Mononuclear cell (primary cell): ENCODE measurements around the gene HTR2B. TPM values are rescaled to one million over a fixed set of nuclear protein-coding genes. Genes with fewer than 3 reads are reported as not detected.
"Not testable (repeated sequence)": the region's sequence is repeated elsewhere in the genome, so short reads cannot be mapped to it uniquely, and the experiment has no call there.

Experiments used
- H3K27me3 ChIP-seq: 2 replicates; pipeline ENCODE4 v1.6.0; 2011; ENCODE audit warnings: low read length, control low read depth; ENCODE audit not compliant: insufficient read depth
- H3K4me1 ChIP-seq: 2 replicates; pipeline ENCODE4 v1.5.1; 2011; ENCODE audit warnings: mild to moderate bottlenecking, low read length, control low read depth; ENCODE audit not compliant: insufficient read depth
- H3K4me3 ChIP-seq: 2 replicates; pipeline ENCODE4 v1.5.1; 2011; ENCODE audit warnings: mild to moderate bottlenecking, low read length, moderate library complexity
- H3K9me3 ChIP-seq: 2 replicates; pipeline ENCODE4 v1.5.1; 2011; ENCODE audit warnings: low read depth, mild to moderate bottlenecking, control low read depth, low read length
- total RNA-seq: library from RNA; depleted of rRNA; stranded (reverse); fragments of >200 nt; gene quantifications from one replicate; pipeline ENCODE4 v1.2.3, GENCODE V29; 2012

The HTR2B gene
- total RNA-seq, 1 donor, result not detected

DNA sequence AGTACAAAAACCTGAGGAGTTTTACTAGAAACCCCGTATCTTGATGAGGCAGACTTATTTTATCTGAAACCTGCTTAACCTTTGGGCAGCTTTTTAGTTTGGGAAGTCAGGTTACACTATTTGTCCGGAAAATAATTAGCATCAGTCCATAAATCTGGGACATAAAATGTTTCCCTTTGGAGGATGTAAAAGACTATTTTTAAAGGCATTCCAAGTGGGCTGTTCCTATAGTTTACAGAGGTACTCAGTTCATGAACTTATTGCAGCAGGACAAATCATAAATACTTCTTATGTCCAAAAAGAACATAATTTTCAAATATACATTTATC is 6.3 kb downstream of the HTR2B start:
- Histone ChIP-seq H3K27me3 (no peaks in the 10 kb centered on the region), H3K4me3 (no peak overlapping the region), H3K9me3 (no peaks in the 10 kb centered on the region), H3K4me1 (peaks cover 4% of the 10 kb centered on the region)

- Histone ChIP-seq H3K27me3 (no peaks in the 10 kb centered on the region), H3K4me1 (no peaks in the 10 kb centered on the region), H3K4me3 (no peak overlapping the region), H3K9me3 (no peaks in the 10 kb centered on the region)
Measured at GRCh38 chr2:231117922-231118613, 6.8 kb downstream of the HTR2B start.

GRCh38 chr2:231117148-231117547 is 7.7 kb downstream of the HTR2B start:
- Histone ChIP-seq H3K4me3 (no peak overlapping the region), H3K27me3 (no peaks in the 10 kb centered on the region), H3K4me1 (no peaks in the 10 kb centered on the region)

GRCh38 chr2:231115651-231116050 is 9.2 kb downstream of the HTR2B start:
- Histone ChIP-seq H3K4me1 (no peaks in the 10 kb centered on the region), H3K27me3 (no peaks in the 10 kb centered on the region), H3K4me3 (no peak overlapping the region), H3K9me3 (no peaks in the 10 kb centered on the region)

More at GRCh38 chr2:231117148-231117547, 7.7 kb downstream of the HTR2B start:
- no peaks in the 10 kb centered on the region for H3K9me3 ChIP-seq

DNA sequence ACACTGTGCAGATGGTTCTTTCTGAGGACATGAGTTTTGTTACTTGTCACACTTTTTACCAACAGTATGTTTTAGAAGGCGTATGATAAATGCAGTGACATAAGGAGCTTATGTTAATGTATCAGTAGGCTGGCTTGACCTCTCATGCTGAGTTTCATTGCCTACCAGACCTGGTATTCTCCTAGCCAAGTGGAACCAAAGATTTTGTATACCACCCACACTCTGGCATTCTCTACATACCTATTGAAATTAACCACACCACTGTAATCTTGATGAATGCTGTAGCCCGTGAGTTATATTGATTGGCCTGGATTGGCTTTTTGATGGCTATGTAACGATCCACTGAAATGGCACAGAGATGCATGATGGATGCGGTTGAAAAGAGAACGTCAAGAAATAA is 11.4 kb downstream of the HTR2B start:
- H3K27me3 ChIP-seq, result no peaks in the 10 kb centered on the region
- H3K9me3 ChIP-seq, result no peaks in the 10 kb centered on the region
- H3K4me1 ChIP-seq, result no peaks in the 10 kb centered on the region
- no peak overlapping the region for H3K4me3 ChIP-seq

DNA sequence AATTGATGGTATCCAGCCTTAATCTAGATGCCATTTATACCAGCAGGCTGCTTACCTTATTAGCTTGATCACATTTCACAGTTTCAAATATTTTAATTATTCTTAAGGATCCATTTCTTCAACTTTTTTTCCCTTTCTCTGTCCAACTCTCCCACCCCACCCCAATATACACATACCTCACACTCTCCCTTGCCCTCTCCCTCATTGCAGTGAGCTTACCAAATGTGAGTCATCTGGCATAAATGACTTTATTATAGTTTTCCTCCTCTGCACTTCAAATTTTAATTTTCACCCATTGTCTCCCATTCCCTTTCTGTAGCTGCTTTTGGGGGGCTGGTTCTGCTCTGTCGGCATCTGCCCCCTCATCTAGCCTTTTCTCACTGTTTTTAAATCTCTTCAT is 12.9 kb downstream of the HTR2B start:
- H3K9me3 ChIP-seq, result no peaks in the 10 kb centered on the region
- no peaks in the 10 kb centered on the region for H3K27me3 ChIP-seq

GRCh38 chr2:231110551-231110950 is 14.3 kb downstream of the HTR2B start:
- Histone ChIP-seq H3K4me3 (no peak overlapping the region), H3K9me3 (no peaks in the 10 kb centered on the region), H3K27me3 (no peaks in the 10 kb centered on the region), H3K4me1 (no peaks in the 10 kb centered on the region)

More for the DNA sequence above, 12.9 kb downstream of the HTR2B start:
- H3K4me3 ChIP-seq, result no peak overlapping the region
- no peaks in the 10 kb centered on the region for H3K4me1 ChIP-seq

DNA sequence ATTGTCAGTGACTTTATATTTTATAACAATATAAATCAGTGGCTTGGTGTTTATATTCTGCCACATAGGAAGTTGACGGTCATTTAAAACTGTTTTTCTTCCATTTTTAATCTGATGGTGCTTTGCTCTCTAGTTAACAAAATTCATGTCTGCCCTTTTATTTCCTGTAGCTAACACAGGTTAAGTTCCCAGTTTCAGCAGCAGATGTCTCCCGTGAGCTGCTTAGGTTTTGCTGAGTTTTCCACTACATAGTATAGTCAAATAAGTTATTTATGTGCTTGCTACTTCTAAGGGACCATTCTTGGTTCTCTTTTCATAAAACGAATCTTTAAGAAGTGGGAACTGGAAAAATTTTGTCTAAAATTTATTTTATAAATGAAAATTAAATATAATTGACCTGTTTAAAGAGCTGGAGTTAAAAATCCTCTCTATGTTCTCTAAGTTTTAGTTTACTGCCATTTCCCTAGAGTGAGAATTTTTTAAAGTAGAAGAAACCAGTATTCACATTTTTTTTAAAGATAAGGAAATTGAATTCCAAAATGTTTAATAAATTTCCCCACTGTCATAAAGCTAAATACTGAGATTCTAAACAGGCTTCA is 20.6 kb downstream of the HTR2B start:
- Histone ChIP-seq H3K4me3 (no peak overlapping the region), H3K4me1 (no peaks in the 10 kb centered on the region), H3K27me3 (no peaks in the 10 kb centered on the region), H3K9me3 (peaks cover 4% of the 10 kb centered on the region)

- Histone ChIP-seq H3K4me3 (no peak overlapping the region), H3K9me3 (peaks cover 7% of the 10 kb centered on the region), H3K4me1 (no peaks in the 10 kb centered on the region), H3K27me3 (no peaks in the 10 kb centered on the region)
Measured at GRCh38 chr2:231102772-231103171, 22.1 kb downstream of the HTR2B start.

- H3K4me3 ChIP-seq, result no peak overlapping the region
Measured at GRCh38 chr2:231100990-231101389, 23.9 kb downstream of the HTR2B start.

DNA sequence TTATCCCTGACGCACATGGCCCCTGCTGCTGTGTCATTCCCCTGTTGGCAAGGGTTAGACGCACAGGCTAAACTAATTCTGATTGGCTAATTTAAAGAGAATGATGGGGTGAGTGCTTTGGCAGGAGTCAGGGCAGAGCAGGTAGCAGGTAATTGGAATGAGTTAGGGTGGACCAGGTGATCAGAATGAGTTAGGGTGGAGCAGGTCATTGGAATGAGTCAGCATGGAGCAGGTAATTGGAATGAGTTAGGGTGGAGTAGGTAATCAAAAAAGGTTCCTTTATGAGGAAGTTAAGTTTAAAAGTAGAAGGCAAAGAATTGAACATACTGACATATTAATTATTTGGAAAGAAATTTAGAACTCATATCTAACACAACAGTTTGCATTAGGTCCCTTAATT is 24.5 kb downstream of the HTR2B start:
- not testable (repeated sequence) for H3K27me3 ChIP-seq, H3K9me3 ChIP-seq, H3K4me1 ChIP-seq, H3K4me3 ChIP-seq

More at GRCh38 chr2:231100990-231101389, 23.9 kb downstream of the HTR2B start:
- H3K9me3 ChIP-seq, result peaks cover 7% of the 10 kb centered on the region
- H3K4me1 ChIP-seq, result no peaks in the 10 kb centered on the region
- H3K27me3 ChIP-seq, result no peaks in the 10 kb centered on the region

DNA sequence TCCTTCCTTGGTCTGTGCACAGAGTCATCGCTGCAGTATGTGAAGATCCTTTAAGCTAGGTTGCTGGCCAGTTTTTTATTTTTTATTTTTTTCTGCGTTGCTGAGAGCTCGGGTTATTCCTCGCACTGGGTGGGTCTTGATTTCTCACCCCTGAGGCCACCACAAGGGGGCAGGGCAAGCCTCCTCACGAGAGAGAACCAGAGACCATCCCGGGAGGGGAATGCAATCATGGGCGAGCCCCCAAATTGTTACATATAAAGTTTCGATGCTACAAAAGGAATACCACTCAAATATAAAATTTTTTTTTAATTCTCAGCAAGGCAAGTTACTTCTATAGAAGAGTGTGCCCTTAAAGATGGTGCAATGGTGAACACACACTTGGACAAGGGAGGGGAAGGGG is 24.9 kb downstream of the HTR2B start:
- Histone ChIP-seq H3K9me3 (peaks cover 7% of the 10 kb centered on the region), H3K4me3 (no peak overlapping the region), H3K27me3 (no peaks in the 10 kb centered on the region), H3K4me1 (no peaks in the 10 kb centered on the region)

DNA sequence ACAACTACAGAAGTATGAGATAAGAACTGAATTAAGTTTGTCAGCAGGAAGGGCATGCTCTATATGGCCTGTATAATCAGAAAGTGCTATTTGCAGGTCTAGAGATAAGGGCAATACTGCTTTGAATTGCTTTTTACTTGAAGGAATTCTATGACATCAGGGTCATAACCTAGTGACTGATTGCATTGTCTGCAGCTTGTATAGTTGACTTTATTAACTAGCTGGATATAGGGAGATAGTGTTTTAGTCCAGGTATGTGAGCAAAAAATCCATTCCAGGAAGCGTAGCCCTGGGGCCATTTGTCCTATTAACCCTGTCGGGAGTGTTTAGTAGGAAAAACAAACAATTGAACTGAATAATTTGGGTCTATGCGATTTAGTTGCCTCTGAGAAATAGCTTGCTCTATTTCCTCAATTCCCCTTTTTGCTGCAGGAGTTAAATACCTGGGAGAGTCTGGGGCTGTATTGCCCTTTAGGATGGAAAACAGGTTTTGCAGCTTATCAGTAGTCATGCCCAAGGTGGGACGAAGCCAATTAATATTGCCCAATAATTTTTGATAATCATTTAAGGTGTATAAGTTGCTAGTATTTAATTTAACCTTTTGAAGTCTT is 30.0 kb downstream of the HTR2B start:
- Histone ChIP-seq H3K4me3 (no peak overlapping the region), H3K9me3 (peaks cover 7% of the 10 kb centered on the region), H3K27me3 (no peaks in the 10 kb centered on the region), H3K4me1 (no peaks in the 10 kb centered on the region)

DNA sequence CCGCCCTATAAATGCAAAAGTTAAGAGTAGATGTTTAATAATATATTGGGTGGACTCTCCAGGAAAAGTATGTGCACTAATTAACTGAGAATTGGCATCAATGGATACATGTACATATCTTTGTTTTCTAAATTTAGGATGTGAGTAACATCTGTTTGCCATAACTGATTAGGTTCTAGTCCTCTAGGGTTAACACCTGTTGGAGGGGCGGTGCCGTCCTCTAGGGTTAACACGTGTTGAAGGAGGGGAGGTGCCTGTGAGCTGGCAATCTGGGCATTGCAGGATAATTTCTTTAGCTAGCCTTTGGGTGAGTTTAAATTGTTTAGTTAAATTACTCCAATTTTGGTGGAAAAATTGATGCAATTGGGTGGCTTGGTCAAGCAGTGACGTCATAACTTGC is 30.9 kb downstream of the HTR2B start:
- peaks cover under 1% of the 10 kb centered on the region for H3K9me3 ChIP-seq
- H3K27me3 ChIP-seq, result no peaks in the 10 kb centered on the region
- H3K4me3 ChIP-seq, result no peak overlapping the region
- H3K4me1 ChIP-seq, result no peaks in the 10 kb centered on the region

DNA sequence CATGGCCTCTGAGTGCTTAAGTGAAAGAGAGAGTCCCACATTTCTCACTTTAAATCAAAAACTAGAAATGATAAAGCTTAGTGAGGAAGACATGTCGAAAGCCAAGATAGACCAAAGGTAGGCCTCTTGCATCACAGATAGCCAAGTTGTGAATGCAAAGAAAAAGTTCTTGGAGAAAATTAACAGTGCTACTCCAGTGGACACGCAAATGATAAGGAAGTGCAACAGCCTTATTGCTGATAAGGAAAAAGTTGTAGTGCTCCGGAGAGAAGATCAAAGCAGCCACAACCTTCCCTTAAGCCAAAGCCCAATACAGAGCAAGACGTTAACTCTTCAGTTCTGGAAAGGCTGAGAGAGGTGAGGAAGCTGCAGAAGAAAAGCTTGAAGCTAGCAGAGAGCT is 36.1 kb downstream of the HTR2B start:
- Histone ChIP-seq H3K4me1 (no peaks in the 10 kb centered on the region), H3K27me3 (no peaks in the 10 kb centered on the region), H3K4me3 (no peak overlapping the region), H3K9me3 (no peaks in the 10 kb centered on the region)

DNA sequence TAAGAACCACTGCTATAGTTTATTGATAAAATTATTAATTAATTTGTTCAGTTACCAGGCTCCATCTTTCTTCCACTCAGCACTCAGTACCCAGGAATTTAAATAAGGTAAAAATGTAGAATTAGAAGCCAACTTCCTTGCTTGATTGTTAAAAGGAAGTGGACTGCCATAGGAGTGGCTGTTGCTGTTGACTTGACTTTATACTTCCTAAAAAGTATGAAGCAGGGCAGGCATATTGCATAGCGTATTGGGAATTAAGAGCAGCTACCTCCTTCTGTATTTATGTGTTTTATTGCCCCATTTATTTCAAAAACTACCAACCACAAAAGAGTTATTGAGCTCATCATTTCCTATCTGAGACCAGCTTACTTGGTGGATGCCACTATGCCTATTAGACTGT is 40.3 kb downstream of the HTR2B start:
- no peaks in the 10 kb centered on the region for H3K4me1 ChIP-seq
- H3K4me3 ChIP-seq, result no peak overlapping the region
- no peaks in the 10 kb centered on the region for H3K27me3 ChIP-seq
- no peaks in the 10 kb centered on the region for H3K9me3 ChIP-seq
